PC-9 (cell line): ENCODE data around the gene EPB41L5. TPM values are rescaled to one million over a fixed set of nuclear protein-coding genes. Genes with fewer than 3 reads are reported as not detected.

Experiments used
- BruUV-seq: library from RNA; stranded (reverse); fragments of 400-500 nt; replicated peaks from 2 replicates; lab custom pipeline; 2021; lab: Mats Ljungman, UMichigan
- CTCF ChIA-PET: fragments of 300-600 bp; sonication (Branson Sonifier 250); formaldehyde crosslinking; loops from one replicate; lab custom pipeline; 2022; ENCODE audit warnings: antibody characterized with exemption; lab: Charles Lee
- POLR2A ChIA-PET: fragments of 300-600 bp; sonication (Branson Sonifier 250); formaldehyde crosslinking; loops from one replicate; lab custom pipeline; 2022; ENCODE audit warnings: antibody characterized with exemption; ENCODE audit not compliant: unreplicated experiment; lab: Charles Lee
- DNase-seq, 2 experiments: peaks; one replicate each; pipeline versions ENCODE4 v3.0.0 to v3.0.0-alpha.2; 2015 to 2022; ENCODE audit warnings: mixed read lengths in 1 of 2
- H2AFZ ChIP-seq: fragments of 200-600 bp; sonication (generic); 2 replicates; pipeline ENCODE4 v1.8.1; 2017; ENCODE audit warnings: antibody characterized with exemption
- H3F3A ChIP-seq: fragments of 200-600 bp; sonication (generic); 2 replicates; pipeline ENCODE4 v1.8.1; 2017; ENCODE audit warnings: antibody characterized with exemption, mild to moderate bottlenecking, low read depth; ENCODE audit not compliant: insufficient read depth
- H3K27ac ChIP-seq: fragments of 200-600 bp; sonication (generic); 2 replicates; pipeline ENCODE4 v1.6.1; 2016; ENCODE audit warnings: mixed run types
- H3K27me3 ChIP-seq: fragments of 200-600 bp; sonication (generic); 2 replicates; pipeline ENCODE4 v1.6.1; 2016; ENCODE audit warnings: low read depth, mixed run types; ENCODE audit not compliant: insufficient read depth
- H3K36me3 ChIP-seq: fragments of 200-600 bp; sonication (generic); 2 replicates; pipeline ENCODE4 v1.6.1; 2016; ENCODE audit warnings: low read depth, mixed run types
- H3K4me1 ChIP-seq: fragments of 200-600 bp; sonication (generic); replicated peaks from 2 replicates; pipeline ENCODE4 v1.6.1; 2016; ENCODE audit warnings: mixed run types; ENCODE audit not compliant: insufficient read depth
- H3K4me2 ChIP-seq: fragments of 200-600 bp; sonication (generic); 2 replicates; pipeline ENCODE4 v1.6.1; 2017; ENCODE audit warnings: mixed run types
- H3K4me3 ChIP-seq: fragments of 200-600 bp; sonication (generic); 2 replicates; pipeline ENCODE4 v1.6.1; 2016; ENCODE audit warnings: mixed run types
- H3K79me2 ChIP-seq: fragments of 200-600 bp; sonication (generic); 2 replicates; pipeline ENCODE4 v1.6.1; 2017; ENCODE audit warnings: low read depth, mixed run types
- H3K9me2 ChIP-seq: fragments of 200-600 bp; sonication (generic); 2 replicates; pipeline ENCODE4 v1.8.1; 2017; ENCODE audit warnings: mild to moderate bottlenecking; ENCODE audit not compliant: insufficient read depth
- H3K9me3 ChIP-seq: fragments of 200-600 bp; sonication (generic); 2 replicates; pipeline ENCODE4 v1.8.1; 2016; ENCODE audit warnings: low read depth; ENCODE audit not compliant: insufficient read depth
- H4K20me1 ChIP-seq: fragments of 200-600 bp; sonication (generic); 2 replicates; pipeline ENCODE4 v1.8.1; 2017; ENCODE audit not compliant: insufficient read depth
- EZH2 ChIP-seq: fragments of 200-600 bp; sonication (generic); IDR thresholded peaks from 2 replicates; pipeline ENCODE4 v1.8.0; 2017; ENCODE audit warnings: antibody characterized with exemption, low read depth
- intact Hi-C: fragments of 100-400 bp; cut with micrococcal nuclease; formaldehyde crosslinking; loops from one replicate; pipeline ENCODE4 v1.10.0; 2022; ENCODE audit not compliant: unreplicated experiment
- total RNA-seq: library from RNA; stranded (reverse); gene quantifications from 2 replicates; pipeline ENCODE4 v1.2.3, GENCODE V29; 2021
- TF ChIP-seq, protein P1 (sequence below): fragments of 200-600 bp; sonication (generic); conservative IDR thresholded peaks from 2 replicates; pipeline ENCODE4 v1.6.1; 2017; ENCODE audit warnings: mixed run types, antibody characterized with exemption, mild to moderate bottlenecking, moderate library complexity

EPB41L5 gene
- total RNA-seq, 1 experiment from 2014 or later, result 18.4 TPM

DNA sequence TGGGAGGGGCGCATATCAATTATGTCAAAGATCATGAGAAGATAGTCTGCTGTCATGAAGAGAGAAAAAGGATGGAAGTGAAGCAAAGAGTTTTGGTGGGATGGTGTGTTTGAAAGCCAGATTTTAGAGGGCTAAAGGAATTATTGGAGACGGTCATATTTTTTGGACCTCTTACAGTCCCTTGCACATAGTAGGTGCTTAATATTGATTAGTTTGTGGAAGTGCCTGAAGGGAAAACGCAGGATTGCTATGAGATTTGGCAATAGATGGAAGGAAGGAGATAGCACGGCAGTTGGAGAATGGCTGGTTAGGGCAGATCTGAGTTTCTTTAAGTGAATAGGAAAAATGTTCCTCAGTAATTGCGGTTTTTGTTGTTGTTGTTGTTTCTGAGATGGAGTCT is 15.9 kb downstream of the EPB41L5 start:
- BruUV-seq, result no TSS peak
- CTCF ChIA-PET, result no interaction called here
- Histone ChIP-seq H3K36me3 (no peaks in the 10 kb centered on the region), H3K4me3 (no peak overlapping the region), H3K4me1 (no peaks in the 10 kb centered on the region; the same call in 1 of the 2 replicates), H3K79me2 (no peaks in the 10 kb centered on the region), H3K9me3 (peaks cover 6% of the 10 kb centered on the region; the same call in 1 of the 2 replicates), H3K27me3 (no peaks in the 10 kb centered on the region), H3K27ac (no peak overlapping the region), H3K4me2 (no peak overlapping the region), H4K20me1 (no peaks in the 10 kb centered on the region), H3F3A (no peaks in the 10 kb centered on the region), H2AFZ (no peak overlapping the region), H3K9me2 (no peaks in the 10 kb centered on the region)
- TF ChIP-seq EZH2, result no peak
- TF ChIP-seq, protein P1, sequence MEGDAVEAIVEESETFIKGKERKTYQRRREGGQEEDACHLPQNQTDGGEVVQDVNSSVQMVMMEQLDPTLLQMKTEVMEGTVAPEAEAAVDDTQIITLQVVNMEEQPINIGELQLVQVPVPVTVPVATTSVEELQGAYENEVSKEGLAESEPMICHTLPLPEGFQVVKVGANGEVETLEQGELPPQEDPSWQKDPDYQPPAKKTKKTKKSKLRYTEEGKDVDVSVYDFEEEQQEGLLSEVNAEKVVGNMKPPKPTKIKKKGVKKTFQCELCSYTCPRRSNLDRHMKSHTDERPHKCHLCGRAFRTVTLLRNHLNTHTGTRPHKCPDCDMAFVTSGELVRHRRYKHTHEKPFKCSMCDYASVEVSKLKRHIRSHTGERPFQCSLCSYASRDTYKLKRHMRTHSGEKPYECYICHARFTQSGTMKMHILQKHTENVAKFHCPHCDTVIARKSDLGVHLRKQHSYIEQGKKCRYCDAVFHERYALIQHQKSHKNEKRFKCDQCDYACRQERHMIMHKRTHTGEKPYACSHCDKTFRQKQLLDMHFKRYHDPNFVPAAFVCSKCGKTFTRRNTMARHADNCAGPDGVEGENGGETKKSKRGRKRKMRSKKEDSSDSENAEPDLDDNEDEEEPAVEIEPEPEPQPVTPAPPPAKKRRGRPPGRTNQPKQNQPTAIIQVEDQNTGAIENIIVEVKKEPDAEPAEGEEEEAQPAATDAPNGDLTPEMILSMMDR, result no peak
- intact Hi-C loops, result no loop called here
- no peak for DNase-seq
- POLR2A ChIA-PET, result no interaction called here

DNA sequence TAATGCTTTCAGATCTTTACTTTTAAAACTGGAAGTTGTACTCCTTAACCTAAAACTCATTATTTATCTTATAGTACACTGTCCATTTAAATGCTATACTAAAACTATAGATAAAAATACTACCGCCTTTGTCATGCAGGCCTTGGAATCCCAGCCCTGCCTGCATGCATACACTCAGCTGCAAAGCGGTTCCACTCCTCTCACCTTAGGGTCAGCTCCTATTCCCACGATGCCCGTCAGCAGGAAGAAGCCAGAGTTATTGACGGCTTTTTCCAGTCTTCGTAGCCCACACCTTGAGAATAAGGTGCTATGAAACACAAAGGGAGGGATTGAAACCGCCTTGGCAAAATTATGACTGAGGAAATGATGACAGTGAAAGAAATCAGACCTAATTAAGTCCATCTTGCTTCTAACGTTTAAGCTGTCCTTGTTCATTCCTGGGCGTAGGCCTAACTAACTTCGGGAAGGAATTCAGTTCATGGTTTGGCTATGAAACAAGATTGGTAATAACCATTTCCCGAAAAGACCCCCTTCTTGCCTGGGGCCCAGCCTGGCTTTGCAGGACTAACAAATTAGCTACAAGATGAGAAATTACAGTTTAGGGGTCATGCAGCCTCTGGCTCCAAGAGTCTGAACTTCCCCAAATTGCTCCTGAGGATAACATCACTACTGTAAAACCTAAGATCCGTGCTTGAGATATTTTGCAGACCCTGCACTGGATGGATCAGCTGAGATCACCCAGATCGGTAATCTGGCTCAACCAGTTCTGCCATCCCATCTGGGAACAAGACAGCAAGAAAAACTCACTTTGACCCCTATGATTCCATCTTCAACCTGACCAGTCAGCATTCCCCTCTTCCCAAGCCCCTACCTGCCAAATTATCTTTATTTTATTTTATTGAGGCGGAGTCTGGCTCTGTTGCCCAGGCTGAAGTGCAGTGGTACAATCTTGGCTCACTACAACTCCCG is 17.1 kb downstream of the EPB41L5 start:
- Histone ChIP-seq H3K27ac (no peak overlapping the region), H2AFZ (no peak overlapping the region), H3K9me2 (no peaks in the 10 kb centered on the region), H3K27me3 (no peaks in the 10 kb centered on the region), H3K9me3 (peaks cover 6% of the 10 kb centered on the region; the same call in 1 of the 2 replicates), H3K4me1 (no peaks in the 10 kb centered on the region; the same call in 1 of the 2 replicates), H3K36me3 (no peaks in the 10 kb centered on the region), H3F3A (no peaks in the 10 kb centered on the region), H4K20me1 (no peaks in the 10 kb centered on the region), H3K79me2 (no peaks in the 10 kb centered on the region), H3K4me3 (no peak overlapping the region), H3K4me2 (no peak overlapping the region)
- intact Hi-C loops, result no loop called here
- no TSS peak for BruUV-seq
- no peak for TF ChIP-seq EZH2
- TF ChIP-seq, protein P1, result no peak
- ChIA-PET CTCF (no interaction called here), POLR2A (no interaction called here)
- no peak for DNase-seq

DNA sequence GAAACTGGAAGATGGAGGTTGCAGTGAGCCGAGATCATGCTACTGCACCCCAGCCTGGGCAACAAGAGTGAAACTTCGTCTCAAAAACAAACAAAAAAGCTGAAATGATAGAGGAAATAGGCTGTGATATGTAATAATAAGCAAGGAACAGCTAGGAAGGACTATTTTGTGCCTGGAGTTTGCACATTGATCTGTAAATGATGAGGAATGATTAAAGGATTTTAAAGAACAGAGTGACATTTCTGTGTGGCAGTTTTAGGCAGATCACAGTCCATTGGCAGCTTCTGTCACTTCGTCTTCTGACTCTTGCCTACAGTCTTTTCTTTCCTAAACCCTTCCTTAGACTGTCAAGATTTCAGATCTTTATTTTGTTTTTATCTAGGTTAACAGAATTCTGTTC is 19.4 kb downstream of the EPB41L5 start:
- H3K9me2 ChIP-seq, result no peaks in the 10 kb centered on the region
- H3K27me3 ChIP-seq, result no peaks in the 10 kb centered on the region
- H3K27ac ChIP-seq, result no peak overlapping the region
- no peak overlapping the region for H3K4me2 ChIP-seq
- no peak for DNase-seq
- ChIA-PET CTCF (no interaction called here), POLR2A (no interaction called here)
- TF ChIP-seq, protein P1, result no peak
- TF ChIP-seq EZH2, result no peak
- no TSS peak for BruUV-seq
- 0 out of 2 replicates have a peak, but pooled peaks cover under 1% of the 10 kb centered on the region for H3F3A ChIP-seq
- H2AFZ ChIP-seq, result no peak overlapping the region
- intact Hi-C loops, result no loop called here
- no peaks in the 10 kb centered on the region; the same call in 1 of the 2 replicates for H4K20me1 ChIP-seq
- no peaks in the 10 kb centered on the region; the same call in 1 of the 2 replicates for H3K4me1 ChIP-seq
- no peaks in the 10 kb centered on the region for H3K9me3 ChIP-seq
- H3K36me3 ChIP-seq, result no peaks in the 10 kb centered on the region
- no peak overlapping the region for H3K4me3 ChIP-seq
- no peaks in the 10 kb centered on the region for H3K79me2 ChIP-seq
